ENCODE measurements around the gene RBM22.

RBM22 gene

DNA sequence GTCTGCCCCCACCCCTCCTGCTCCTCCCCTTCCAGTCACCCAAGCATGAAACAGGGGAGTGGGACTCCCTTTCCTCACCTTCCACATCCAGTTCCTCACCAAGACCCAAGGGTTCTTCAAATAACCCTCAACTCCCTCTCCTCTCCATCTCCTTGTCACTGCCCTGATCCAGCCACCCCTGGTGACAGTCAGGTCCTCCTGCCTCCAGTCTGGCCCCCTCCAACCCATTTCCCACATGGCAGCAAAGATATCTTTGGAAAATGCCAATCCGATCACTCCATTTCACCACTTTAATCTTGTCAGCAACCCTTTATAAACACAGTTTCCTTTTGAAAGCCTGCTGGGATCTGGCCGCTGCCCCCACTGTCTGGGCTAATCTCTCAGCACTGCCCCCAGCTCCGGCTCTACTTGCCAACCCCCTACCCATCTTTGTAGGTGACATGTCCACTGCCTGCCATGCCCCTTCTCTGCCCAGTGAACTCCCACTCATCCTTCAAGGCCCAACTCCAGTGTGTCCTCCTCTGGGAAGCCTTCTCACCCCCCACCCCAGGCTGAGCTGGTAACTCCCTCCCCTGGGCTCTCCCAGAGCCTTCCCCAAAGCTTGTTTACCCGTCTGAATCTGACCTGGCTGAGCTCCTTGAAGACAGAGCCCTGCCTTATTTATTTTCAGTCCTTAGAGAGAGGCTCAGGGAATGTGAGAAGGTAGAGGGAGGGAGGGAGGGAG is 40.6 kb downstream of the RBM22 start:
- Histone ChIP-seq H3K4me3 (ENCODE audit: low read length, poor library complexity, severe bottlenecking) (no peak overlapping the region), H3K9ac (ENCODE audit: low read depth, low read length, poor library complexity, severe bottlenecking) (no peak overlapping the region), H4K20me1 (ENCODE audit: insufficient read depth, low read length, poor library complexity, severe bottlenecking) (no peaks in the 10 kb centered on the region), H3K4me2 (ENCODE audit: low read depth, low read length, poor library complexity, severe bottlenecking) (no peak overlapping the region), H3K27me3 (ENCODE audit: insufficient read depth, low read length, poor library complexity, severe bottlenecking) (no peaks in the 10 kb centered on the region), H3F3A (ENCODE audit: low read depth) (no peaks in the 10 kb centered on the region), H3K9me2 (replicated peaks; ENCODE audit: low read depth, low read length) (no peaks in the 10 kb centered on the region), H2AFZ (ENCODE audit: low read length) (no peak overlapping the region), H3K36me3 (ENCODE audit: insufficient read depth, low read length) (no peaks in the 10 kb centered on the region), H3K79me2 (ENCODE audit: insufficient read depth, low read length) (no peaks in the 10 kb centered on the region), H3K9me3 (ENCODE audit: insufficient read depth, low read depth, low read length) (no peaks in the 10 kb centered on the region), H3K4me1 (ENCODE audit: insufficient read depth, low read length, poor library complexity, severe bottlenecking) (peaks cover 12% of the 10 kb centered on the region)
- TF ChIP-seq, protein P1, sequence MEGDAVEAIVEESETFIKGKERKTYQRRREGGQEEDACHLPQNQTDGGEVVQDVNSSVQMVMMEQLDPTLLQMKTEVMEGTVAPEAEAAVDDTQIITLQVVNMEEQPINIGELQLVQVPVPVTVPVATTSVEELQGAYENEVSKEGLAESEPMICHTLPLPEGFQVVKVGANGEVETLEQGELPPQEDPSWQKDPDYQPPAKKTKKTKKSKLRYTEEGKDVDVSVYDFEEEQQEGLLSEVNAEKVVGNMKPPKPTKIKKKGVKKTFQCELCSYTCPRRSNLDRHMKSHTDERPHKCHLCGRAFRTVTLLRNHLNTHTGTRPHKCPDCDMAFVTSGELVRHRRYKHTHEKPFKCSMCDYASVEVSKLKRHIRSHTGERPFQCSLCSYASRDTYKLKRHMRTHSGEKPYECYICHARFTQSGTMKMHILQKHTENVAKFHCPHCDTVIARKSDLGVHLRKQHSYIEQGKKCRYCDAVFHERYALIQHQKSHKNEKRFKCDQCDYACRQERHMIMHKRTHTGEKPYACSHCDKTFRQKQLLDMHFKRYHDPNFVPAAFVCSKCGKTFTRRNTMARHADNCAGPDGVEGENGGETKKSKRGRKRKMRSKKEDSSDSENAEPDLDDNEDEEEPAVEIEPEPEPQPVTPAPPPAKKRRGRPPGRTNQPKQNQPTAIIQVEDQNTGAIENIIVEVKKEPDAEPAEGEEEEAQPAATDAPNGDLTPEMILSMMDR (conservative IDR thresholded peaks at IDR 0.05; ENCODE audit: low read length): no peak
- no peak for TF ChIP-seq EZH2phosphoT487 (IDR thresholded peaks at IDR 0.05; ENCODE audit: borderline replicate concordance)

DNA sequence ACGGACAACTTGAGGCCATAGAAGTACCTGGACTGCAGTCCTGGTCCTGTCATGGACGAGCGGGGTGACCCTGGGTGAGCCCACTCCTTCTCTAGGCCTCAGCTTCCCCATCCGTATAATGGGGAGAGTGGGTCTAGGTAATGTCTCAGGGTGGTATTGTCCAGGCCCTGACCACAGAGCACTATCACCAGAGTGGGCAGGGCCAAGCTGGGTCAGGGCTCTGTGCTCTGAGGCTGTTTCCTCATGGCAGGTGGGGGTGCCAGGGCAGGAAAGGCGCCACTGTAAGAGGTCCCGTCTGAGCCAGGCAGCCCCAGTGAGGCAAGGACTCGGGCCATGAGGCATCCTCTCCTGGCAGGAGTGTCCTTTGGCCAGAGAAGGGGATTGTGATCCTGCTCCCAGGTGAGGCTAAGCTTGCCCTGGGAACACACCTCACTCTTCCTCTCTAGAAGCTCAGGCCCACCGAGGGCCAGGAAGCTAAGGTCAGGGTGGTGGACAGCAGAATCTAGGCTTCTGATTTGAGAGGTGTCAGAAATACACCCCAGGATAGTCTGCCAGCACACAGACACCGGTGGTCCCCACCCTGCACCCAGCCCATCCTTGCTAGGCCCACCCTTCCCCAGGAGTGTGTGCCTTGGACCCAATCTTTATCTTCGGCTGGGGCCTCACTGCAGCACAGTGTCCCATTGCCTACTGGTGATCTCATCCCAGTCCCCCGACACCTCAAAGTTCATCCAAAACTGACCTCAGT is 41.3 kb downstream of the RBM22 start:
- no peak overlapping the region for H3K9ac ChIP-seq (ENCODE audit: low read depth, low read length, poor library complexity, severe bottlenecking)
- no peak for TF ChIP-seq EZH2phosphoT487 (IDR thresholded peaks at IDR 0.05; ENCODE audit: borderline replicate concordance)
- TF ChIP-seq, protein P1 (conservative IDR thresholded peaks at IDR 0.05; ENCODE audit: low read length): no peak
- no peaks in the 10 kb centered on the region for H4K20me1 ChIP-seq (ENCODE audit: insufficient read depth, low read length, poor library complexity, severe bottlenecking)
- no peaks in the 10 kb centered on the region for H3K9me2 ChIP-seq (replicated peaks; ENCODE audit: low read depth, low read length)
- no peaks in the 10 kb centered on the region for H3K27me3 ChIP-seq (ENCODE audit: insufficient read depth, low read length, poor library complexity, severe bottlenecking)
- H3F3A ChIP-seq (ENCODE audit: low read depth): no peaks in the 10 kb centered on the region
- no peak overlapping the region for H2AFZ ChIP-seq (ENCODE audit: low read length)
- H3K4me2 ChIP-seq (ENCODE audit: low read depth, low read length, poor library complexity, severe bottlenecking): no peak overlapping the region
- no peaks in the 10 kb centered on the region for H3K79me2 ChIP-seq (ENCODE audit: insufficient read depth, low read length)
- H3K4me3 ChIP-seq (ENCODE audit: low read length, poor library complexity, severe bottlenecking): no peak overlapping the region
- H3K9me3 ChIP-seq (ENCODE audit: insufficient read depth, low read depth, low read length): no peaks in the 10 kb centered on the region
- H3K36me3 ChIP-seq (ENCODE audit: insufficient read depth, low read length): no peaks in the 10 kb centered on the region
- H3K4me1 ChIP-seq (ENCODE audit: insufficient read depth, low read length, poor library complexity, severe bottlenecking): peaks cover 12% of the 10 kb centered on the region

DNA sequence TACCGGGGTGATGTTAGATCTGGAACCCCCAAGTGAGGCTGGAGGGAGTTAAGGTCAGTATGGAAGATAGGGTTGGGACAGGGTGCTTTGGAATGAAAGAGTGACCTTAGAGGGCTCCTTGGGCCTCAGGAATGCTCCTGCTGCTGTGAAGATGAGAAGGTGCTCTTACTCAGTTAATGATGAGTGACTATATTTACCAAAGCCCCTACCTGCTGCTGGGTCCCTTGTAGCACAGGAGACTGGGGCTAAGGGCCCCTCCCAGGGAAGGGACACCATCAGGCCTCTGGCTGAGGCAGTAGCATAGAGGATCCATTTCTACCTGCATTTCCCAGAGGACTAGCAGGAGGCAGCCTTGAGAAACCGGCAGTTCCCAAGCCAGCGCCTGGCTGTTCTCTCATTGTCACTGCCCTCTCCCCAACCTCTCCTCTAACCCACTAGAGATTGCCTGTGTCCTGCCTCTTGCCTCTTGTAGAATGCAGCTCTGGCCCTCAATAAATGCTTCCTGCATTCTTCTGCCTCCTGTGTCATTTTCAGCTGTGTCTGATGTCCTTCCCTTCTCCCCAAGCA is 42.1 kb downstream of the RBM22 start:
- Histone ChIP-seq H4K20me1 (ENCODE audit: insufficient read depth, low read length, poor library complexity, severe bottlenecking) (no peaks in the 10 kb centered on the region), H3K36me3 (ENCODE audit: insufficient read depth, low read length) (no peaks in the 10 kb centered on the region), H3K4me2 (ENCODE audit: low read depth, low read length, poor library complexity, severe bottlenecking) (no peak overlapping the region), H3K9ac (ENCODE audit: low read depth, low read length, poor library complexity, severe bottlenecking) (no peak overlapping the region), H3K9me2 (replicated peaks; ENCODE audit: low read depth, low read length) (no peaks in the 10 kb centered on the region), H3F3A (ENCODE audit: low read depth) (no peaks in the 10 kb centered on the region), H3K9me3 (ENCODE audit: insufficient read depth, low read depth, low read length) (no peaks in the 10 kb centered on the region), H2AFZ (ENCODE audit: low read length) (no peak overlapping the region), H3K4me3 (ENCODE audit: low read length, poor library complexity, severe bottlenecking) (no peak overlapping the region), H3K4me1 (ENCODE audit: insufficient read depth, low read length, poor library complexity, severe bottlenecking) (peaks cover 12% of the 10 kb centered on the region), H3K27me3 (ENCODE audit: insufficient read depth, low read length, poor library complexity, severe bottlenecking) (no peaks in the 10 kb centered on the region), H3K79me2 (ENCODE audit: insufficient read depth, low read length) (no peaks in the 10 kb centered on the region)
- TF ChIP-seq, protein P1 (conservative IDR thresholded peaks at IDR 0.05; ENCODE audit: low read length): no peak
- TF ChIP-seq EZH2phosphoT487 (IDR thresholded peaks at IDR 0.05; ENCODE audit: borderline replicate concordance): no peak

Measured in Loucy (cell line).